Stimulated activated CD4-positive, alpha-beta T cell treated with anti-CD3 and anti-CD28 coated beads, Interleukin-15, amount 100 ng/mL, for 48 hours (primary cell): ENCODE results near the gene MGAT4C.
"Not testable (repeated sequence)": the region's sequence is repeated elsewhere in the genome, so short reads cannot be mapped to it uniquely, and the experiment has no call there.

ENCODE experiments used
- DNase-seq, 2 donors: peaks; one replicate each; pipeline ENCODE4 v3.0.0-alpha.2; 2020; ENCODE audit warnings: low read depth in 2 of 2

The MGAT4C gene

DNA sequence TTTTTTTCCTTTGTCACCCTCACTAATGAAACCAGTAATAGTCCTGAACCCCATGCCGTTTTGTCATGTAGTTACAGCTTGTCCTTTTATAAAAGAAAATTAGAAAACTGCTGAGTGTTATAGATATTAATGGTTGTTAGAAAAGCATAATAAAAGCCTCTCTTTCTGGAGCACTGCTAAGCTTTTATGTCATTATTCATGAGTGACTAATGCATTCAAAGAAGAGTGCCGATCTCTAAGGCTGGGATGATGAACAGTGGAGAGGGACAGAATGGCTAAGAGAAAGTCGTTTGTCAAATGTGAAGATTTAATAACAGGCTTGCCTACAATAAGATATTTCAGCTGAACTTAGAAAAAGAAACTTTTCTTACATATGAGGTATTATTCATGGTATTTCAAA is 121.6 kb downstream of the MGAT4C start:
- DNase-seq = no peak

DNA sequence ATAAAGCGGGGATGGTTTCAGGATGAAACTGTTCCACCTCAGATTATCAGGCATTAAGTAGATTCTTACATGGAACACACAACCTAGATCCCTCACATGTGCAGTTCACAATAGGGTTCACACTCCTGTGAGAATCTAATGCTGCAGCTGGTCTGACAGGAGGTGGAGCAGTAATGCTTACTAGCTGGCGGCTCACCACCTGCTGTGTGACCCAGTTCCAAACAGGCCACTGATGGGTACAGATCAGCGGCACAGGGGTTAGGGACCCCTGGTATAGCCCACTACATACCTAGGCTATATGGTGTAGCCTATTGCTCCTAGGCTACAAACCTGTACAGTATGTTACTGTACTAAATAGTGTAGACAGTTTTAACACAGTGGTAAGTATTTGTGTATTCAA is 129.3 kb downstream of the MGAT4C start:
- not testable (repeated sequence) for DNase-seq

DNA sequence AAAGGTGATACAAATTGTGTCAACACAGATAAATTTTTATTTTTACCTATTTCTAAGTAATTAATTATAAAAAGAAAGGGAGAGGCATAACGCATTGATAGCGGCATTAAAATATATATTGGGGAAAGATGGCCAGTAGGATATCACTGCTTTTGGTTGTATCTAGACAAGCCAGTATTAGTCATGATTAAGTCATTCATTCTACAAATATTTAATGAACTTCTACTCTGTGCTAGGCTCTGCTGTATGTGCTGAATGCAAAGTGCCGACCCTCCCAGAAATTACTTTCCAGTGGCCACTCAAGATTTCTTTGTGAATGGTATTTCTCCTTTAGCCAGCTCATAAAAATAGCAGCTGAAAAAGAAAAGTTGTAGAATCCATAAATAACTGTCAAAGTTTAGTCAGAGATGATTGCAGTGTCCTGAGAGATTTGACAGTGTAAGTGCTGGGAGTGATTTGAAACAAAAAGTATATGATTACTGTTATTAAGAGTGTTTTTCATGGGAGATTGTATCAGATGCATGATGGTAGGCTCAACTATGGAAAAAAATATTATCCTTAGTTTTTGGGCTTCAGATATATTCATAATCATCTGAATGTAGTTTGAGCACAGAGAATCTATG is 133.2 kb downstream of the MGAT4C start:
- no peak for DNase-seq

DNA sequence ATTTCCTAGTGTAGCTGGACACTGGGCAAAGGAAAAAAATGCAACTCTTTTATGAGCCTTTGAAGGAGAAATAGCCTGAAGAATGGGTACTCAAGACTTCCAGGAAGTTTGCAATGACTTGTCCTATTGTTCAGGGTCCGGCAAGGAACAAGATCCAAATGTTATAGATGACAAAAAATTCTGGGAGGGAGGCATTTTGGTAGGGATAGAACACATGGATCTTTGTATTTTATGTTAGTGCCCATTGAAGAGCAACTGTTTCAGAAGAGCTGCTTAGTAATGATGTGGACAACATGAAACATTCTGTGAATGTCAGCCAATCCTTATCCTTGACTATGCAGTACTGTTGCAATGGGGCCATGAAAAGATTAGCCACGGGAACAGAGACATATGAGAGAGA is 138.0 kb downstream of the MGAT4C start:
- DNase-seq = no peak

DNA sequence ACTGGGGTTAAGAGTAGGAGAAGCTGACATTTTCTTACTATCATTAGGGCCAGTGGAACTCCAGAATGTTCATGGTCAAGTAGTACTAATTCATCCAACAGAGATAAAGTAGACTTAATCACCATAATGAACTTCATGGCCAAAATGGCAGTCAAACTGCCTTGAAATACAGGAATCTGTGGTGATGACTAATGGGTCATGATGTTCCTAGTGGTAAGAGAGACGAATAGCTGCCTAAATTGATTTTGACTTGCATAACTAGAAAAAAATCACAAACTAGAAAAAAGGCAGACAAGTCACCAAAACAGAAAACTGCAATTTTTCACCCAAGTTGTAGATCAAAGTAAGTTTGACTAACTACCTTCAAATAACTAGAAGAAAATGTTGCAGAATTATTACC is 138.5 kb downstream of the MGAT4C start:
- DNase-seq = no peak

DNA sequence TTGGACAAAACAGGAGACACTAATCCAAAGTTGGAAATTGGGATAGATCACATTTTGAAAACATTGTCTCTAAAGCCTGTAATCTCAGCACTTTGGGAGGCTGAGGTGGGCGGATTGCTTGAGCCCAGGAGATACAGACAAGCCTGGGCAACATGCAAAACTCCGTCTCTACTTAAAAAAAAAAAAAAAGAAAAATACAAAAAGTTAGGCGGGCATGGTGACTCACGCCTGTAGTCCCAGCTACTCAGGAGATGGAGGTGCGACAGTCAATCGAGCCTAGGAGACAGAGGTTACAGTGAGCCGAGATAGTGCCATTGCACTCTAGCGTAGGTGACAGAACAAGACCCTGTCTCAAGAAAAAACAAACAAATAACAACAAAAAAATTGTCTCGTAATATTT is 152.1 kb downstream of the MGAT4C start:
- DNase-seq = no peak

DNA sequence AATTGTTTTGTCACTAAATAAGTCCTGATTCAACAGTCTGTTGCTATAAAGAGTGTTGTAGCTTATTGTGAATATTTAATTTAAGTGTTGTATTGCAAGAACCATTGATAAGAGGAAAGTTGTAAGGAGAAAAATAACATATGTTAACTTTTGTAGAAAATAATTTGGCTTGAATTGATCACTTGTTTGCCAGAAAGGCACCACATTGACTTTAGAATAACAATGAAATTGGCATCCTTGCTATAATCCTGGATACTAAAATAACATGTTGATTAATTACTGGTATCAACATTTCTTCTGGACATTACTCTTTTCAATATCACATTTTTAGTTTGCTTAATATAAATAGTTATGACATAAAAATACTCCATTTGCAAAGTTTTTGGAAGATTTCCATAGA is 159.0 kb downstream of the MGAT4C start:
- no peak for DNase-seq

DNA sequence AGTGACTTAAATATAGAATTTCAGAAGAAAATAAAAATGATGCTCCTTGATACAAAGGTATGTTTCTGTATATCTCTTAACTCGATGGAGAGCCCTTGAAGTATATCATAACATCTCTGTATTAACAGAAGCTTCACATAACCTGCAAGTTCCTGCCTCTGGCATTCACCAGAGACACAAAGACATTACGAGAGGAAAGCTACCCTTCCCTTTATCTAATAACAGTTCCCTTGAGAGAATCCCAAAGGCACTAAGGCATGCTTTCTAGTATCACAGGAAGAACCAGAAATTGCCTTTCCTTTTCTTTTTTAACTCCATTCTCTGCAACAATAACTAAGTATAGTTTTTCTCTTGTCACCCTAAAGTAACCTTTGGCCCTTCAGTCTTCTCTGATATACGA is 164.5 kb downstream of the MGAT4C start:
- no peak for DNase-seq

DNA sequence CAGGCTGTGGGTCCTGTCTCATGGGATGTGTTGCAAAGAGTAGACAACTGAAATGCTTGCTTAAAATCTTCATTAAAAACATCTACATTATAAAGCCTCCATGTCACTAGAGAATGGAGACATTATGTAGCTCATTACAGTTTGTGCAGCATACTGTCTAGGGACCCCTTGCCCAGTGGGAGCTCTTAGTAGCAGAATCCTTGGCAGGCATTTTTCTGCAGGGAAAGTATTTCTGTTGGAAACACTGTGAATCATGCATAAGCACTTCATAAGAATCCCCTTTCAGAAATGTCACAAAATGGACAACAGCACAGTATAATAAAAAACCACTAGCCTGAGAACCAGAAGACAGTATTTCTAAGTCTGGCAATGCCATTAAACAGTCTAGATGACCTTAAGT is 174.3 kb downstream of the MGAT4C start:
- DNase-seq = no peak

DNA sequence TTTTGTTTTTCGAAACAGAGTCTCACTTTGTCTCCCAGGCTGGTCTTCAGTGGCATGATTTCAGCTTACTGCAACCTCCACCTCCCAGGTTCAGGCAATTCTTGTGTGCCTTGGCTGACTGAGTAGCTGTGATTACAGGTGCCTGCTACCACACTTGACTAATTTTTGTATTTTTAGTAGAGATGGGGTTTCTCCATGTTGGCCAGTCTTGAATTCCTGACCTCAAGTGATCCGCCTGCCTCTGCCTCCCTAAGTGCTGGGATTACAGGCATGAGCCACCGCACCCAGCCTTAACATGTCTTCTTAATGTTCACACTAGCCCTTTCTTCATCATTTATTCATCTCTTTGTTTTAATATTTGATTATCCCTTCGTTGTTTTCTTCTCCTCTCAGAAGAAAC is 197.1 kb downstream of the MGAT4C start:
- not testable (repeated sequence) for DNase-seq

DNA sequence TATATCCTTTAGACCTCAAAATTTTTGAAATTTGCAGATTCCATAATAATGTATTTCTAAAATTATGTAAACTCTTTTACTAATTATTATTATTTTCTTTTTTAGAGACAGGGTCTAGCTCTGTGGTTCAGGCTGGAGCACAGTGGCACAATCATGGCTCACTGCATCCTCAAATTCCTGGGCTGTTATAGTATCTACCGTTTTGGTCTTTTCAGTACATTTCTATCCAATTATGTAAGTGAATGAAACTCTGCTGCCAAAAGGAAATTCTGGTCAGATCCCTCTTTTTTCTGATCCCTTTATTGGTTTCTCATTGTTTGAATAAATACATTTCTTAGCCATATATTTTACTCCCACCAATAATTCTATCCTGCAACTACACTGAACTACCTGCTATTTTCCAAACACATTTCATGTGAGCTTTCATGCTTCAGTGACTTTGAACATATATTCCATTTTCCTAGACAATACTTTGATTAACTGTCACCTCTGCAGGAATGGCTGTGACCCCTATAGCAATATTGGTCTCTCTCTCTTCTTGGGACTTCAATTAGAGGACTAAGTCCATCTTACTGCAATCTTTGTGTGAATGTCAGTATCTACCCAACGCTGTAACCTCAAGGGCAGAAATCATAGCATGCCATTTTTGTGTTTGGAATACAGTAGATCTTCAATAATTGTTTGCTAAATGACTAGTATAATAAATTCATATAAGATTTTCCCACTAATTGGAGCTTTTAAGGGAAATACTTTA is 198.9 kb downstream of the MGAT4C start:
- no peak for DNase-seq

DNA sequence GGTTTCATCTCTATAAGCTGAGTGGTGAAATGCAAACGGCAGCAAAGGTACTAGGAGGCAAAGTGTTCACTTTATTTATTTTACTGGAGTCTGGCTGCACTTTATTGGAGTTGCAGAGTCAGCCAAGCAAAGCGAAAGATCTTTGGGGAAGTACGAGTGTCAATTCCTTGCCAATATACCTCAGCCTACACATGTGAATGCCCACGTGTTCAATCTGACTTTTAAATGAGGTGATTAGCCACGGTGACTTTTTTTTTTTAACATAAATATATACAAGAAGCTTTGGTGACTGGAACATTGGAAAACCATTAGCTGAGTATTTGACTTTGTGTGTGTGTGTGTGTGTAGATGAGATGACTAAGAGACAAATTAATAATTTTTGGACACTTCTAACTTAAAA is 203.3 kb downstream of the MGAT4C start:
- no peak for DNase-seq

DNA sequence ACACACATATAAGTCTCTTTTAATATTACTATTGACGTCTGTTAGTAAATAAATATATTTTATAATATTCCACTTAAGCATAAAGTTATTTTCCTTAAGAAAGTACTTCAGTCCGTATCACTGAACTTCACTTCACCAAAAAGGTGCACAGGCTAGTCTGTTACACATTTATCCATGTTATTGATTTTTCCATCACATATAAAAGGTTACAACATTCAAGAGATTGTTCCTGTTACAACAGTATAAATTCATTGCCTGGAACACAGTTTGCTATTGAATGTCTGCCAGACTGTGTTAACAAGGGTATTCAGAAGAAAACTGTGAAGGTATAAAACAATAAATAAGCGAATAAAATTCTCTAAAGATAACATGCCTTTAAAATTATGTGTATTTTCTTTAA is 206.2 kb downstream of the MGAT4C start:
- no peak for DNase-seq

DNA sequence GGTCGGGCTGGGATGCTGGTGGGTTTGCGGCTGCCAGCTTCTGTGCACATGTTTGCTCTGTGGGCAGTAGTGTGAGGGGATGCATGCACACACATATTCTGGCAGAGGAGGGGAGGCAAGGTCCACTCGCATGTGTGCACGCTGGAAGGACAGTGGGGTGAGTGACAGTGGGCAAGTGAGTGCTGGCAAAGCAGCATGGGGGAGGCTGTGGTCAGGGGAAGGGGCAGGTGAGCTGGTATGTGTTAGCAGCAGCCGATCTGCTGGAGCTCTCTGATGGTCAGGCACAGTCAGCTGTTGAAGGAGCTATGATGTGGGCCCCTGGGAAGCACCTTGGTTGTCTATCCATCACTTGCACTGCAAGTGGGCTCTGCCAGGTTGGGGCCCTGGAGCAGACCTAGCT is 211.8 kb downstream of the MGAT4C start:
- DNase-seq = no peak

DNA sequence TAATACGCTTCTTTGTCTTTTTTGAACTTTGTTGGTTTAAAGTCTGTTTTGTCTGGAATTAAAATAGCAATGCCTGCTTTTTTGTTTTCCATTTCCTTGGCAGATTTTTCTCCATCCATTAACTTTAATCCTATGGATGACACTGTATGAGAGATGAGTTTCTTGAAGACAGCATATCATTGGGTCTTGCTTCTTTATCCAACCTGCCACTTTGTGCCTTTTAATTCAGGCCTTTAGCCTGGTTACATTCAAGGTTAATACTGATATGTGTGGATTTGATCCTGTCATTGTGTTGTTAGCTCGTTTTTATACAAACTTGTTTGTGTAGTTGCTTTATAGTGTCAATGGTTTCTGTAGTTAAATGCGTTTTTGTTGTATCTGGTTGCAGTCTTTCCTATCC is 214.1 kb downstream of the MGAT4C start:
- no peak for DNase-seq

DNA sequence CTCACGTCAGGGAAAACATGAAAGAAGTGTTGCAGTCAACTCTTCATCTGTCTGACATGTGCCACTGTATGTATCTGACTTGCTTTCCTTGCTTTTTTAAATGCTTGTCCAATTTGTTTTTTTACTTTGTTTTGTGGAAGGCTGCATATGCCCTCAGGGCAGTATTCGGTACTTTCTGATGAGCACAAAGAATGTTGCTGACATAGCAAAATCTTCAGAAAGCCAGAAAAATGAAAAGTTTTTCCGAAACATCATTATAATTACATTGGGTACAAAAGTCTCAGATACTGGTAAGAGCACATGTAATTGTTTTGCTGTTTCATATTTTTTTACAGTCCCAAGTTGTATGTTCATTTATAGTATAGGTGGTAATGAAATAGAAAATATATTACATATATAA is 237.8 kb downstream of the MGAT4C start:
- no peak for DNase-seq

DNA sequence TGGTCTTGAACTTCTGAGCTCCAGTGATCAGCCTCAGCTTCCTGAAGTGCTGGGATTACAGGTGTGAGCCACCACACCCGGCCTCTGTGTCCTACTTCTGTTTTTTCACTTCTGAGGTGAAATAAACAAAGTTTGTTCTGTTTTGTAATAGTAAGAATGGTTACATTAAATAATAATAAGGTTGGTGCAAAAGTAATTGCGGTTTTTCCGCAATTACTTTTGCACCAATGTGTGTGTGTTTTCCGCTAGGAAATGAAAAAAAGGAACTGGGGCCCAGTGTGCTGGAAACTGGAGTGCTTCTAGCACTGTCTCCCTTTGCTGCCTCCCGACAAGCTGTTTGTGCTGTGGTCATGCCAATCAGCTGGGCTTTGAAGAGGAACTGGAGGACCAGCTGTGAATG is 241.2 kb downstream of the MGAT4C start:
- no peak for DNase-seq

DNA sequence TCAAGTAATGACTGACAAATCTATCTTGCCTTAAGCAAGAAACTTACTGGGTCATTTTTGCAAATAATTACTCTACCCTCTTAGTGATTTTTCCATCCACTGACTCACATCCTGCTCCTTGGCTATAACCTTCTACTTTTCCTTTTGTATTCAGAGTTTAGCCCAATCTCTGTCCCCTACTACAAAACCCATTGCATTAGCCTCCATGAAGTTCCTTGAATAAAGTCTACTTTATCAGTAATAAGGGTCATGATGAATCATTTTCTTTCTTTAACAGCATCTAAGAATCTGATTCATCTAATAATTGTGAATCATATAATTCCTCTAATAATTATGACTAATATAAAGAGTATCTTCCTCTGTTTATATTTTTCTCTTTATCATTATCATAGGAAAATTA is 249.5 kb downstream of the MGAT4C start:
- DNase-seq = no peak

DNA sequence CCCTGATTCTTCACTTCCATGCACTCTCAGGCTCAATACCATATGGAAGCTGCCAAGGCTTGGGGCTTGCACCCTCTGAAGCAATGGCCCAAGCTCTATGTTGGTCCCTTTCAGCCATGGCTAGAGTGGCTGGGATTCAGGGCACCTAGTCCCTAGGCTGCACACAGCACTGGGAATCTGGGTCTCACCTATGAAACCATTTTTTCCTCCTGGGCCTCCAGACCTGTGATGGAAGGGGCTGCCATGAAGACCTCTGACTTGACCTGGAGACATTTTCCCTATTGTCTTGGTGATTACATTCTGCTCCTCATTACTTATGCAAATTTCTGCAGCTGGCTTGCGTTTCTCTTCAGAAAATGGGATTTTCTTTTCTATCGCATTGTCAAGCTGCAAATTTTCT is 258.1 kb downstream of the MGAT4C start:
- no peak for DNase-seq

DNA sequence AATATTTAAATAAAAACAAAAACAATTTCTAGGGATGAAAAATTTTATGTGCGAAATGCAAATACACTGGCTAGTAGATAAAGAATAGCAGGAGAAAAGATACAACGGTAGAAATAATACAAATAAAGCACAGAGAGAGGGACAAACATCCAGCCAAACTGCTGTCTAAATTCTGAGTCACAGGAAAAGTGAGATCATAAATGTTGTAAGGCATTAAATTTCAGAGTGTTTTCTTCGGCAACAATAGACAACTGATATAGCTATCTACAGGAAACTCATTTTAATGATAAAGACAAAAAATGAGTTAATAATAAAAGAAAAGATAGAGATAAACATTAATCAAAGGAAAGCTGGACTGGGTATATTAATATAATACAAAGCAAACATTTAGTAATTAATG is 259.9 kb downstream of the MGAT4C start:
- no peak for DNase-seq

DNA sequence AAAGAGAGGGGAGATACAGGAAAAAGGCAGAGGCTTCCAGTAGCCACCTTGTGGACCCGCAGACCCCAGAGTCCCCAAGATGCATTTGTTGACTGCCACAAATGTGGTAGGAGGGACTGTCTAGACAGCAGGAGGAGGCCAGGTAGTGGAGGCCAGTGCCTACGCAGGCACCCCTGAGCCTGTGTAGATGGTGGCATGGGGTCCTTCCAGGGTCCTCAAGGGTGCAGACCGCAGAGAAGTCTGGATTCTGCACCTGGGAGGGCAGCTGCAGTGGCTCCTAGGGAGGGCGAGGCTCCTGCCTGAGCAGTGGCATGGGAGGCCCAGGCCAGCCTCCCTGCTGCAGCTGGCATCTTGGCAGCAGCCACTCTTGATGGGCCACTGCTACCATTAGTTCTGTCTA is 262.4 kb downstream of the MGAT4C start:
- DNase-seq = no peak

DNA sequence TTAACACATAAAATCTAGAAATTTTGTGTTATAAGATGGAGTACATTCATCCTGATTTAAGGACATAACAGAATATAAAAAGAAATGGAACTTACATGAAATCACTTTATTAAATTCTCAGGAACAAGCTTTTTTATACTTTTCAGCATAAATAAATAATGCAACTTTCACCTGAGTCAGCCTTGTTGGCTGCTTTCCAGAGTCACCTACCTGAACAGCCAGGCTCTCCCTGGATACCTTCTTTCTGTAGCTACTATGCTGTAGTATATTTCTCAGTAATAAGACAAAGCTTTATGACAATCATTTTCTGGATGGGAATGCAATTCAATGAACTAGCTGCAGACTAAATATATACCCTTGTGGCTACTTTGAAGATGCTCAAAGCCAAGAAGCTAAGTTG is 270.2 kb downstream of the MGAT4C start:
- DNase-seq = no peak

DNA sequence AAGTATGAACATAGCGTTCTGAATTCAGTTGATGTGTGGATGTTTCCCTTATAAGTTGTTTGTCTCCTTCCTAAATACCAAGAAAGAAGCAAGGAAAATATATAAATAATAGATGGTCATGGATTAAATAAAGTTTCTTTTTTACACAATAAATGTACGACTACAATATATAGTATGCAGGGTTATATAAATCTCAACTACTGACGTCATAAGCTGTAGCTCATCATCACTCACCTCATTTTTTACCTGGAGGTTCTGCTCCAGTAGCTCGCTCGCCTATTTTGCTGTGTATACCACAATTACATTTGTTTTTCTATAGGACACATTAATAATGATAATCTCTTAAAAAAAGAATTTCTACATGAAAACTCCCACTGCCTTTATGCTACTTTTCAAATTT is 272.6 kb downstream of the MGAT4C start:
- no peak for DNase-seq

DNA sequence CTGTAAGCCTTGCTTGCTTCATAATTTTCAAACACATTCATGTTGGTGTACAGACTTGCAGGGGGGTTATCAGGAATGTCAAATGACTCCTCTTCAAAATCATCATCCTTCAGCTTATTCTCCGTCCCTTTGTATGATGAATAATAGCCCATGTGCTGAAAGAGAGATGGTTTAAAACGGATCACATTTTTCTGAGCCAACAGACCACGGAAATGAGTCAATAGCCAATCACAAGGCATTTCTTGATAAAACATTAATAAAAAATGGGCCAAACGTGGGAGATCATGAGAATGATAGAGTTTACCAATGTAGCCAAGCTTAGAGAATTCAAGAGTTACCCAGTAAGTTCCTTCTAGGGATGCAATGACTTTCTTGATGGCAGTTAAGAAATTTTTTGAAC is 276.6 kb downstream of the MGAT4C start:
- no peak for DNase-seq
